Sigmoid colon (tissue), 4 donors: ENCODE data around the gene BAZ1A.

ENCODE experiments used
- CTCF ChIP-seq, 4 experiments: fragments of 450-650 bp in 3 of 4; fragments of 200-600 bp in 1 of 4; IDR thresholded peaks; one replicate each; pipeline ENCODE4 v1.5.1; 2016 to 2019; ENCODE audit warnings: antibody characterized with exemption in 4 of 4, mild to moderate bottlenecking in 3 of 4, moderate library complexity in 2 of 4
- EP300 ChIP-seq, 4 donors: sonication (generic); formaldehyde crosslinking; IDR thresholded peaks; one replicate each; pipeline ENCODE4 v1.6.1; 2017; ENCODE audit warnings: antibody characterized with exemption in 4 of 4
- POLR2A ChIP-seq, 2 donors: fragments of 450-650 bp; IDR thresholded peaks; one replicate each; pipeline ENCODE4 v1.6.1; 2016; ENCODE audit warnings: antibody characterized with exemption in 2 of 2, mild to moderate bottlenecking in 2 of 2, moderate library complexity in 2 of 2
- POLR2AphosphoS5 ChIP-seq, 4 donors: sonication (generic); formaldehyde crosslinking; IDR thresholded peaks; one replicate each; pipeline ENCODE4 v1.6.1; 2017; ENCODE audit warnings: antibody characterized with exemption in 4 of 4

DNA sequence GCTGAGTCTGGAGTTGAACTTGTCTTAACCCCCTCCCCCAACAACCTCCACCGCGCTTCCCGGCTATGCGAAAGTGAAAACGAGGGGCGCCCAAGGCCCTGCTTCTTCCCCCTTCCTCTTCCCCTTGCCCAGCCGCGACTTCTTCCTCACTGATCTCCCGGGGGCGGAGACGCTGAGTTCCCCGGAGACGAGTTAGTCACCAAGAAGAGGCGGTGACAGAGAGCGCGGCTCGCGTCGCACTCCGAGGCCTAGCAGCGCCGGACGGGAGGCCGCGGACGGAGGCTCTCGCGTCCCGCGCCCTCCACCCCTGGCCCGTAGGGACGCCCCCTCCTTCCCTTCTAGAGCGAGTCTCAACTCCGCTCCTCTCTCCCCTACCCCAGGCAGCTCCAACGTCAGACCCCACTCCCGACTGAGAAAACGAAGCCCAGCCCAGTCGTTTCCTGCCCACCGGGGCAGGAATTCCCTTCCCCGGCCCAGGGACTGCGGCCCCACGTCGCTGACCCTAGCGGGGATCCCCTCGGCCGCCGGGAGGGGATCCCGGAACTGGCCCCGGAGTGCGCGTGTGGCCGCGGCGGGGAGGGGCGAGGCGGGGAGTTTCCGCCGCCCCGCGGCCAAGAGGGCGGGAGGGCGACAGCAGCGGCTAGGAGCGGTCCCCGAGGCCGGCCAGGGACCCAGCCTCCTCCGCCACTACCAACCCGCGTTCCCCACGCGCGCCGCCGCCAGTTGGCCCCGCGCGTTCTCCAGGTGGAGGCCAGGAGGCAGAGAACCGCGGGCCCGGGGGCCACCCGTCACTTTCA, 1.4 kb downstream of the BAZ1A start:
- TF ChIP-seq CTCF (IDR thresholded peaks at IDR 0.05): no peak
- TF ChIP-seq POLR2A (IDR thresholded peaks at IDR 0.05): peak; percentile 49 to 53
- TF ChIP-seq EP300 (IDR thresholded peaks at IDR 0.05): no peak
- peak; percentile 76 to 81 (median 77) for TF ChIP-seq POLR2AphosphoS5 (IDR thresholded peaks at IDR 0.05)
